CD8-positive, alpha-beta memory T cell (primary cell): ENCODE measurements around the gene MITD1. TPM values are rescaled to one million over a fixed set of nuclear protein-coding genes. Genes with fewer than 3 reads are reported as not detected.
"Not testable (repeated sequence)": the region's sequence is repeated elsewhere in the genome, so short reads cannot be mapped to it uniquely, and the experiment has no call there.

Experiments used
- CTCF ChIA-PET: fragments of 350-600 bp; sonication (Branson Sonifier 250); formaldehyde crosslinking; loops from one replicate; lab custom pipeline; 2021; ENCODE audit warnings: antibody characterized with exemption; lab: Charles Lee
- POLR2A ChIA-PET: fragments of 350-600 bp; sonication (Branson Sonifier 250); formaldehyde crosslinking; loops from one replicate; lab custom pipeline; 2021; ENCODE audit warnings: antibody characterized with exemption; lab: Charles Lee
- DNase-seq, 5 donors: peaks; one replicate each; pipeline versions ENCODE4 v3.0.0 to v3.0.0-alpha.2; 2020 to 2022; ENCODE audit warnings: mixed read lengths in 1 of 5
- H3K27ac ChIP-seq: one replicate; pipeline ENCODE4 v1.7.0; 2013; ENCODE audit warnings: low read depth, mild to moderate bottlenecking, low read length, moderate library complexity
- H3K27me3 ChIP-seq: 2 replicates; pipeline ENCODE4 v1.7.0; 2013; ENCODE audit warnings: low read length, mild to moderate bottlenecking; ENCODE audit not compliant: insufficient read depth, poor library complexity, severe bottlenecking
- H3K36me3 ChIP-seq: 2 replicates; pipeline ENCODE4 v1.7.0; 2013; ENCODE audit warnings: mild to moderate bottlenecking, low read length, moderate library complexity; ENCODE audit not compliant: insufficient read depth
- H3K4me1 ChIP-seq: 2 replicates; pipeline ENCODE4 v1.7.0; 2013; ENCODE audit warnings: mild to moderate bottlenecking, low read length, moderate library complexity; ENCODE audit not compliant: insufficient read depth
- H3K4me3 ChIP-seq: 2 replicates; pipeline ENCODE4 v1.7.0; 2013; ENCODE audit warnings: mild to moderate bottlenecking, low read length
- H3K9me3 ChIP-seq: 2 replicates; pipeline ENCODE4 v1.7.0; 2013; ENCODE audit warnings: mild to moderate bottlenecking, low read length
- H3K27ac Mint-ChIP-seq, 8 donors: one replicate each; pipeline ENCODE4 v1.8.0; 2020 to 2021; ENCODE audit warnings: mixed read lengths in 8 of 8, mild to moderate bottlenecking in 6 of 8, inconsistent platforms in 3 of 8, moderate library complexity in 3 of 8
- H3K27me3 Mint-ChIP-seq, 2 donors: one replicate each; pipeline ENCODE4 v1.8.0; 2020 to 2021; ENCODE audit warnings: mixed read lengths in 2 of 2, mild to moderate bottlenecking in 1 of 2, moderate library complexity in 1 of 2
- H3K36me3 Mint-ChIP-seq, 3 donors: one replicate each; pipeline ENCODE4 v1.8.0; 2020 to 2021; ENCODE audit warnings: mixed read lengths in 3 of 3, inconsistent platforms in 1 of 3, mild to moderate bottlenecking in 1 of 3
- H3K4me1 Mint-ChIP-seq, 3 donors: one replicate each; pipeline ENCODE4 v1.8.0; 2020 to 2021; ENCODE audit warnings: mixed read lengths in 3 of 3, inconsistent platforms in 1 of 3, mild to moderate bottlenecking in 1 of 3
- H3K4me3 Mint-ChIP-seq, 7 donors: one replicate each; pipeline ENCODE4 v1.8.0; 2020 to 2021; ENCODE audit warnings: mixed read lengths in 7 of 7, mild to moderate bottlenecking in 6 of 7, moderate library complexity in 4 of 7, inconsistent platforms in 2 of 7
- H3K9me3 Mint-ChIP-seq, 5 donors: one replicate each; pipeline ENCODE4 v1.8.0; 2020 to 2022; ENCODE audit warnings: mixed read lengths in 5 of 5, mild to moderate bottlenecking in 3 of 5, moderate library complexity in 2 of 5, inconsistent platforms in 1 of 5
- polyA plus RNA-seq: library from polyadenylated mRNA; unstranded; fragments of 300-500 nt; fragmentation: Illumina TruSeq; gene quantifications from one replicate; pipeline ENCODE4 v1.2.3, GENCODE V29; 2021
- total RNA-seq, 2 experiments: library from RNA; stranded (reverse); gene quantifications; one replicate each; pipeline ENCODE4 v1.2.3, GENCODE V29; 2021

Gene MITD1
- total and polyA plus RNA-seq, 3 experiments from 2014 or later = 43.1 to 58.7 (median 55.4) TPM

- H3K27ac Mint-ChIP-seq, H3K4me3 Mint-ChIP-seq, H3K9me3 ChIP-seq, H3K27me3 ChIP-seq, CTCF ChIA-PET, H3K36me3 ChIP-seq, H3K4me1 ChIP-seq, POLR2A ChIA-PET, DNase-seq, H3K27ac ChIP-seq, H3K27me3 Mint-ChIP-seq, H3K4me3 ChIP-seq: not testable (repeated sequence)
- peaks cover 6 to 13% (median 11%) of the 10 kb centered on the region in 3 donors for H3K4me1 Mint-ChIP-seq
- peaks cover 15 to 47% (median 36%) of the 10 kb centered on the region in 5 donors for H3K9me3 Mint-ChIP-seq
- H3K36me3 Mint-ChIP-seq = peaks cover 7 to 51% (median 9%) of the 10 kb centered on the region in 3 donors
These were observed 45.8 kb downstream of the MITD1 start for GRCh38 chr2:99135044-99135556.

GRCh38 chr2:99127981-99128380 lies 52.9 kb downstream of the MITD1 start:
- no peaks in the 10 kb centered on the region for H3K36me3 ChIP-seq
- no peak for DNase-seq
- peaks cover 13% of the 10 kb centered on the region for H3K9me3 ChIP-seq
- ChIA-PET POLR2A (no interaction called here), CTCF (no interaction called here)
- no peak overlapping the region for H3K4me3 Mint-ChIP-seq
- no peak overlapping the region for H3K27ac Mint-ChIP-seq
- H3K4me1 Mint-ChIP-seq = no peaks in the 10 kb centered on the region
- H3K4me3 ChIP-seq = no peak overlapping the region
- peaks cover 23 to 86% (median 29%) of the 10 kb centered on the region in 3 donors for H3K36me3 Mint-ChIP-seq
- peaks cover 28 to 78% (median 53%) of the 10 kb centered on the region in 5 donors for H3K9me3 Mint-ChIP-seq
- no peaks in the 10 kb centered on the region for H3K27me3 ChIP-seq
- H3K4me1 ChIP-seq = no peaks in the 10 kb centered on the region
- peaks cover 0 to 6% of the 10 kb centered on the region in 2 donors for H3K27me3 Mint-ChIP-seq
- no peak overlapping the region for H3K27ac ChIP-seq

Other genes with a start within 250 kb of the MITD1 start
- under 1 TPM; 0.22 to 0.27 TPM for gene CRACDL, start 244.8 kb downstream of the MITD1 start, total RNA-seq
- 1.2 TPM for gene CRACDL, start 244.8 kb downstream of the MITD1 start, polyA plus RNA-seq
- gene C2orf15, start 39.4 kb downstream of the MITD1 start, total RNA-seq = under 1 TPM; 0.86 to 0.92 TPM
- gene C2orf15, start 39.4 kb downstream of the MITD1 start, polyA plus RNA-seq = 4.7 TPM
- gene TSGA10, start 26.1 kb downstream of the MITD1 start, total RNA-seq = 1 to 10 TPM; 6.4 to 6.7 TPM
- 16.8 TPM for gene TSGA10, start 26.1 kb downstream of the MITD1 start, polyA plus RNA-seq
- gene LIPT1, start 26.1 kb downstream of the MITD1 start, total RNA-seq = 1 to 10 TPM; 4.9 to 5.5 TPM
- gene LIPT1, start 26.1 kb downstream of the MITD1 start, polyA plus RNA-seq = 21.9 TPM
- 10 to 100 TPM; 28.8 to 29.8 TPM for gene MRPL30, start 126 bp upstream of the MITD1 start, total RNA-seq
- gene MRPL30, start 126 bp upstream of the MITD1 start, polyA plus RNA-seq = 22.8 TPM
- gene LYG2, start 74.6 kb upstream of the MITD1 start, total RNA-seq = not detected
- gene LYG2, start 74.6 kb upstream of the MITD1 start, polyA plus RNA-seq = not detected
- gene LYG1, start 120.1 kb upstream of the MITD1 start, total RNA-seq = 1 to 10 TPM; 1.0 to 1.1 TPM
- not detected for gene LYG1, start 120.1 kb upstream of the MITD1 start, polyA plus RNA-seq
- 10 to 100 TPM; 32.9 to 34.1 TPM for gene TXNDC9, start 155.3 kb upstream of the MITD1 start, total RNA-seq
- 51.3 TPM for gene TXNDC9, start 155.3 kb upstream of the MITD1 start, polyA plus RNA-seq
- 10 to 100 TPM; 82.8 to 96.2 TPM for gene EIF5B, start 156.3 kb upstream of the MITD1 start, total RNA-seq
- gene EIF5B, start 156.3 kb upstream of the MITD1 start, polyA plus RNA-seq = 18.1 TPM